Coronary artery (tissue), 2 donors: ENCODE data around the gene SH3BP2.

Experiments
- DNase-seq: peaks from one replicate; pipeline ENCODE4 v3.0.0-alpha.2; 2017; ENCODE audit warnings: low spot score
- H3K27ac ChIP-seq, 2 donors: fragments of 200-600 bp; sonication (generic); one replicate each; pipeline ENCODE4 v1.5.1; 2016 to 2019
- H3K4me3 ChIP-seq: fragments of 200-600 bp; sonication (generic); 2 replicates; pipeline ENCODE4 v1.5.1; 2016; ENCODE audit warnings: mild to moderate bottlenecking, moderate library complexity
- CTCF ChIP-seq: fragments of 200-600 bp; sonication (generic); IDR thresholded peaks from one replicate; pipeline ENCODE4 v1.5.1; 2019; ENCODE audit warnings: antibody characterized with exemption

Gene SH3BP2

GRCh38 chr4:2847302-2847871 is 54.5 kb downstream of the SH3BP2 start:
- DNase-seq: no peak
- no peak for TF ChIP-seq CTCF
- Histone ChIP-seq H3K27ac (no peak overlapping the region), H3K4me3 (no peak overlapping the region)

GRCh38 chr4:2848449-2848848 is 55.6 kb downstream of the SH3BP2 start:
- no peak for DNase-seq
- no peak for TF ChIP-seq CTCF
- H3K4me3 ChIP-seq: no peak overlapping the region
- H3K27ac ChIP-seq: no peak overlapping the region

GRCh38 chr4:2849267-2850152 is 56.6 kb downstream of the SH3BP2 start:
- peak overlapping the region; percentile 2 to 23 for H3K27ac ChIP-seq
- no peak for TF ChIP-seq CTCF
- no peak overlapping the region for H3K4me3 ChIP-seq
- no peak for DNase-seq

- no peak for DNase-seq
- no peak overlapping the region for H3K4me3 ChIP-seq
- no peak for TF ChIP-seq CTCF
- no peak overlapping the region for H3K27ac ChIP-seq
Observed at GRCh38 chr4:2850966-2851798, 58.3 kb downstream of the SH3BP2 start.

GRCh38 chr4:2852481-2852921 is 59.6 kb downstream of the SH3BP2 start:
- no peak overlapping the region for H3K27ac ChIP-seq
- H3K4me3 ChIP-seq: no peak overlapping the region
- DNase-seq: no peak
- no peak for TF ChIP-seq CTCF

- Histone ChIP-seq H3K27ac (no peak overlapping the region), H3K4me3 (no peak overlapping the region)
- no peak for DNase-seq
- no peak for TF ChIP-seq CTCF
Observed at GRCh38 chr4:2855584-2855983, 62.7 kb downstream of the SH3BP2 start.
